Renal cortical epithelial cell (primary cell): Measurements from ENCODE around the gene PAPSS2. TPM values are rescaled to one million over a fixed set of nuclear protein-coding genes. Genes with fewer than 3 reads are reported as not detected.
A peak's percentile ranks its signal among the peaks of the same experiment; 100 is the strongest.

ENCODE experiments used
- DNase-seq: peaks from one replicate; pipeline ENCODE4 v3.0.0-alpha.2; 2011; ENCODE audit warnings: low read depth
- total RNA-seq: library from RNA; depleted of rRNA; stranded (reverse); fragments of >200 nt; gene quantifications from 2 replicates; pipeline ENCODE4 v1.2.3, GENCODE V29; 2014

PAPSS2 gene
- total RNA-seq, 1 donor from 2014 or later: 67.0 TPM

DNA sequence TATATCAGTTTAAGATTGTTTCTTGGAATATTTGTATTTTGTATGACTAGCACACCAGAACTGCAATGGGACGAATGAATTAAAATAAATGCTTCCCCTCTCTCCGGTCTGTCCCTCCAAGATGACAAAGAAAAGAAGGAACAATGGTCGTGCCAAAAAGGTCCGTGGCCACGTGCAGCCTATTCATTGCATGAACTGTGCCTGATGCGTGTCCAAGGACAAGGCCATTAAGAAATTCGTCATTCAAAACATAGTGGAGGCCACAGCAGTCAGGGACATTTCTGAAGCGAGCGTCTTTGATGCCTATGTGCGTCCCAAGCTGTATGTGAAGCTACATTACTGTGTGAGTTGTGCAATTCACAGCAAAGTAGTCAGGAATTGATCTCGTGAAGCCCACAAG lies 17.2 kb upstream of the PAPSS2 start:
- no peak for DNase-seq

DNA sequence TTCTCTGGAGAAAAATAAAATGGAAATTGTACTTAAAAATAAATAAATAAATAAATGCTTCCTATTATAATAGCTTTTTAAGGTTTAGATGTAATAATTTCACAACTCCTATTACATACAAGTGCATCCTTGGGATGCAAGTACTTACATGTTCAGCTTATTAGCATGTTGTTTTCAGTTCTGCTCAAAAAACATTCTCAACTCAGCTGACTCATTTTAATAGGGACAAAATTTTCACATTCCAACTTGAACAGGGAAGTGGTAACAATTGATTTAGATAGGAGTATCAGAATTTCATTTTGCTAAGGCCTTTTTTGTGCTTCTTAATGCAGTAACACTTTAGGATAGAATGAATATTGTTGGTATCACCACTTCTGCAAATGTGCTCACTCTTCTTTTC lies 16.7 kb upstream of the PAPSS2 start:
- no peak for DNase-seq

DNA sequence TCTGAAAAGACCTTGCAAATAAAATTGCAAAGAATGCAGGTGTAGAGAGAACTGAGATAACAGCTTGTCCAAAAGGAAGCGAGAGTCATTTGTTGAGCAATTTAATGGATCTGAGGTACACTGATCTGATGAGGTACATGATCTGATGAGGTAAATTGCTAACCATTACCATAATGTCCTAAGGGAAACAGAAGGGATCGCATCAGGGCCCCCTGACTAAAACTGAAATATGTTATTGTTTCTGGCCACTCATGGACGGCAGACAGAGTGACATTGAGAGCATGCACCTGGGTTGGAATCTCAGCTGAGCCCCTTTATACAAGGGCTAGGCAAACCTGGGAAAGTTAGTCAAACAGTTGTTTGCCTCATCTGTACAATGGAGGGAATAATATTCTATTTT lies 15.8 kb upstream of the PAPSS2 start:
- no peak for DNase-seq

DNA sequence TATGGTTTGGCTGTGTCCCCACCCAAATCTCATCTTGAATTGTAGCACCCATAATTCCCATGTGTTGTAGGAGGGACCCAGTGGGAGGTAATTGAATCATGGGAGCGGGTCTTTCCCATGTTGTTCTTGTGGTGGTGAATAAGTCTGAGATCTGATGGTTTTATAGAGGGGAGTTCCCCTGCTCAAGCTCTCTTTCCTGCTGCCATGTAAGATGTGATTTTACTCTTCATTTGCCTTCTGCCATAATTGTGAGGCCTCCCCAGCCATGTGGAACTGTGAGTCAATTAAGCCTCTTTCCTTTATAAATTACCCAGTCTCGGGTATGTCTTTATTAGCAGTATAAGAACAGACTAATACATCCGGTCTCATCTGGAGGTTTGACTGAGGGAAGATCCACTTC lies 15.2 kb upstream of the PAPSS2 start:
- peak; percentile 47 for DNase-seq

DNA sequence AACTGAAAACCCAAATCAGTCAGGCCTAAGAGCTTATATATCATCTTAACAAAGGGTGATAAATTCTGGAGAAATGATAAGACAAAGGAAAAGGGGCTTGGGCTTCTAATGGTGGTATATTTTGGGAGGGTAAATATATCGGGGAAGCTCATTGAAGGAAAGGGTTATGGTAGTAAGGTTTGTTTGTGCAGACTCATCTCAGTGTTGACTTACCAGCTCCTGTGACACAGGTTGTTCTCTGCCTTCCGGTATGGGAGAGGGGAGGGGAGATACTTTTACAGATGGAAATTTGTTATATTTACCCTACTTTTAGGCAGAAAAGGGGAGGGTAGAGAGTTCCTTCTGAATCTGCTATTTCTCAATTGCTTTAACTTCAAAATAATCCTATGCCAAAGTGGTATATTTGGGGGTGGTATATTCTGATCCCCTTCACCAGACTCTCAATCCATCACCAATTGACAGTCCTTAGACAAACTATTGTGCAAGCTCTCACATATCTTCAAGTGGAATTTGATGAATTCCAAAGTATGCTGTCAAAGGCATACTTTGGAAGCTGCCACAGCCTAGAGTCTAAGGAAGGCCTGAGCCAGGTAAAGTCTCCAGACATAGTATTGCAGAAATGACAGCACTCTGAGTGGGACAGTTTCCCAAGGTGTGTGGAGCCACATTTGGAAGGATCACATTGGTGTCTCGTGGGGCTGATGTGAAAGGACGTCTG lies 13.3 kb upstream of the PAPSS2 start:
- no peak for DNase-seq

DNA sequence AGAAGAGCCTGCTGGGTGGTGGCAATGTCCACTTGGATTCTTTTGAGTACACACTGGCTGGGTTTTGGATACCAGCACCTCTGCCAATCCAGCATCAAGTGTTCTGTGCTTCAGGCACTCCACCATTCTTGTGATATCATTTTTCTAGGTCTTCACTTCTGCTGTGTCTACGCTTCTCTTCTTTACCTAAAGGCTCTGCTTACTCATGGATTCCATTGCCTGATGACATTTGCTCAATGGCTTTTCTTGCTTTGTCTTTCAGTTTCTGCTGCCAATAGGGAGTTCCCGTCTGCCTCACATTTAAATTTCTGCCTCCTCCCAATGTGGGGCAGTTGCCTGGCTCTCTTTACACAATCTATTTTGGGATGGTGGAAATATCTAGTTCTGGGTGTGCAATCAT lies 12.7 kb upstream of the PAPSS2 start:
- no peak for DNase-seq

DNA sequence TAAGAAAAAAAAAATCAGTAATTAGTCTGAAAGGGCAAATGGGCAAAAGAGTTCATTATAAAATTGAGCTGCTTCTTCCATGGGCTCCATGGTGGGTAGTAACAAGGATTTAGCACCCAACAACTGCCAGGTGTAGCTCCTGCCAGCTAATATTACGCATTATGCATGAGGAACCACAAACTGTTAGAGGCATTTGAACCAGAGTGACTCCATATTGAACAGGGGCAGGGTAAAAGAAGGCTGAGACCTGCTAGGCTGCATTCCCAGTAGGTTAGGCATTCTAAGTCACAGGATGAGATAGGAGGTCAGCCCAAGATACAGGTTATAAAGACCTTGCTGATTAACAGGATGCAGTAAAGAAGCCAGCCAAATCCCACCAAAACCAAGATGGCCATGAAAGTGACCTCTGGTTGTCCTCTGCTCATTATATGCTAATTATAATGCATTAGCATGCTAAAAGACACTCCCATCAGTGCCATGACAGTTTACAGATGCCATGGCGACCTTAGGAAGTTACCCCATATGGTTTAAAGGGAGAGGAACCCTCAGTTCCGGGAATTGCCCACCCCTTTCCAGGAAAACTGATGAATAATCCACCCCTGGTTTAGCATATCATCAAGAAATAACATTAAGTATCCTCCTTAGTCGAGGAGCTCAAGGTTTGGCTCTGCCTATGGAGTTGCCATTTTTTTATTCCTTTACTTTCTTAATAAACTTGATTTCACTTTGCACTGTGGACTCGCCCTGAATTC lies 8.7 kb upstream of the PAPSS2 start:
- DNase-seq: no peak

DNA sequence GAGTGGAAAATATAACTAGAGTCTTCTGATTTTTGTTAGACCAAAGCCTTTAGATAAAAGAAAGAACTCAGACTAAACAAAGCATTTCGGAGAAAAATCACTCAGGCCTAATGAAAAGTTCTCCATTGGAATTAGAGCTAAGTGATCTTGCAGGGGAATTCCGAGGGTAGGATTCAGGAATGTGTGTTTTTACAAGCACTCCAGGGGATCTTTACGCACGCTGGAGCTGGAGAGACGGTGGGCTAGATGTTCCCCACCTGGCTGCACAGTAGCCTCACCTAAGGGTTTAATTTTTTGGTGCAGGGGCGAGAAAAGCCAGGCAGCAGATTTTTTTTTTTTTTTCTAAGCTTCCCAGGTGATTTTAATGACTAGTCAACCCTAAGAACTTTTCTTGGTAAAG lies 7.9 kb upstream of the PAPSS2 start:
- no peak for DNase-seq

DNA sequence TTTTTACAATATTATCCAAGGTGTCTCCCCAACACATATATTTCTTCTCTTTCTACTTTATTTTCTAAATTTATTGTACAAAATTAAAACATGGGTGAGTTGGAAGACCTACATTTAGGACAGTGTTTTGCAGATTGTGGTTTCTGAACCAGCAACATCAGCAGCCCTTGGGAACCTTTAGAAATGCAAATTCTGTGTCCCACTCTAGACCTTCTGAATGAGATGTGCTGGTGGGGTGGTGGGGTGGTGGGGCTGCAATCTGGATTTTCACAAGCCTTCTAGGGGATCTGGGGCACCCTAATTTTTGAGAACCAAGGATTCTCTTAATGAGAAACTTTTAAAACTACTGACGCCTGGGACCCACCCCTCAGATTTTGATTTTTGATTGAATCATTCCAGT lies 7.4 kb upstream of the PAPSS2 start:
- DNase-seq: no peak

DNA sequence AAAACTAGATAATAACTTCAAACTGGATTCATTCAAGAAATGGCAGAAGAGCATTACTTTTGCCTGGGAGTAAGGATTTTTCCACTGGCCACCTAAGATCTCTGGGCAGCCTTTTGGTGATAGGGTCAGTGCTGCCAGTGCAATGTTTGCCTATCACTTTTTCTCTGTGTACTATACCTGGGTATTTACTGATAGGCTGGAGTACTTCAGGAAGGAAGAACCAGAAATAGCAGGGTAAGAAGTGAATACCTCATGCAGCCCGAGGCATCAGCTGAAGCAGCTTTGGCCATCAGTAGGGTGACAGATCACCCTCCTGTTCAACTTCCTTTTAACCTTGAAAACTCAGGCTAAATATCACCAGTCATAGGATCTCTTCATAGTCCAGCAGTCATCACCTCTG lies 5.5 kb upstream of the PAPSS2 start:
- no peak for DNase-seq

DNA sequence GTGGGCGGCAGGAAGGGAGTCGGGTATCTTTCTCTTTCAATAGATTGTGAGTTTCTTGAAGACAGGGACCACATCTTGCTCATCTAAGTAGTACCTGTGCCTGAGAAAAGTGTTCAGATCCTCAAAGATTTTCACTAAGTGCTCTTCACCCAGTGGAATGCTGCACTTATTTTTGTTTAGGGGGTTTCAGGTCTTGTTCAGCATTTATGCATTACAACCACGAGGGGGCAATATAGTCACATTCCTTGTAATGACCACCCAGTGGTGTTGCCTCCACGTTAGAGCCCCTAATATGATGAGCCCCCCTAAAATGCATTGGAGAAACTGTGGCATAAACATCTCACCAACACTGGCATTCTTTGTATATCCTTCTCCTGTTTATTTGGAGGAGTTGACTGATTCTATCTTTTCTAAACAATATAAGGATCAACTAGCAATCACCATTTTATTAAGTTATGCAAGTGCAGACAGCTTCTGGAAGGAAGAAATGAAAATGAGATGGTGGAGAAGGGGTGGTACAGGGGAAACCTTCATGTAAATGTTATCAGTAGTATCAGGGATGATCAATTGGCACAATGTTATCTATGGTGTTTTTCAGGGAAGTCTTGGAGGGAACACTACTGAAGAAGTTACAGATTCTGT lies 3.1 kb upstream of the PAPSS2 start:
- DNase-seq: peak; percentile 53

DNA sequence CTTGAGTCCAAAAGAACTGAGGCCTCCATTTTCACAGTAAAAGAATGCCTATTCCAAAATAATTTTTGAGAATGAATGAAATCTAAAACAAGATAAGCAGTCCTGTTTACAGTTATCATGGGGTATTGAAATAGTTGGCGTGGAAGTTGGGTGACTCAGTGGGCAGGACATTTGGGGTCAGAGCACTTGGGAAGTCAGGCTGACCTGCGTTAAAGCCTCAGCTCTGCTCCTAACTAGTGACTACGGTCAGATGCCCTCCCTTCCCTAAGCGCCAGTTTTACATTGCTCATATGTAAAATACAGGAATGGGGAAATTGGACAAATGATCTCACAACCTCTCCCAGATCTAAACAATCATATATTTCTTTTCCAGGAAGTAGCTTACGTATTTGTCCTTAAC lies 2.3 kb upstream of the PAPSS2 start:
- peak; percentile 66 for DNase-seq

DNA sequence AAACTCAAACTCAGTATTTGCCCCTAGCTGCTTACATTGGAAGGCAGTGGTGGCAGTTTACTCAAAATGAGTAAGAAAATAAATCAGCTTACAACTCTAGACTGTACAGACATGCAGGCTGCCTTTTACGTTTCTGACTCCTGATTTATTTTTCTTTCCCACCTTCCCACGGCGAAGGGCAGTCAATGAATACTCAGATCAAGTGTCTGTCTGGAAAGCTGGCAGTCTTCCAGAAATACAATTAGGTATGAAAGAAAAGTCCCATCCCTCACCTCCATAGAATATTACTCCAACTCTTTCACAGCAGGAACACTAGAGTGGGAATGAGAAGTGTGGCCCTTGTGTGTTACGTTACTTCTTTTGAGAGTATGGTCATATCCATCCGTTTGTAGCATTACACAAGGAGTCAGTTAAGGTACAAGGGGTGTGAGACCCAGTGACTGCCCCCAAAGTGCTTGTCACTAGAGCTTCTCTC lies 1.3 kb upstream of the PAPSS2 start:
- peak; percentile 55 for DNase-seq

DNA sequence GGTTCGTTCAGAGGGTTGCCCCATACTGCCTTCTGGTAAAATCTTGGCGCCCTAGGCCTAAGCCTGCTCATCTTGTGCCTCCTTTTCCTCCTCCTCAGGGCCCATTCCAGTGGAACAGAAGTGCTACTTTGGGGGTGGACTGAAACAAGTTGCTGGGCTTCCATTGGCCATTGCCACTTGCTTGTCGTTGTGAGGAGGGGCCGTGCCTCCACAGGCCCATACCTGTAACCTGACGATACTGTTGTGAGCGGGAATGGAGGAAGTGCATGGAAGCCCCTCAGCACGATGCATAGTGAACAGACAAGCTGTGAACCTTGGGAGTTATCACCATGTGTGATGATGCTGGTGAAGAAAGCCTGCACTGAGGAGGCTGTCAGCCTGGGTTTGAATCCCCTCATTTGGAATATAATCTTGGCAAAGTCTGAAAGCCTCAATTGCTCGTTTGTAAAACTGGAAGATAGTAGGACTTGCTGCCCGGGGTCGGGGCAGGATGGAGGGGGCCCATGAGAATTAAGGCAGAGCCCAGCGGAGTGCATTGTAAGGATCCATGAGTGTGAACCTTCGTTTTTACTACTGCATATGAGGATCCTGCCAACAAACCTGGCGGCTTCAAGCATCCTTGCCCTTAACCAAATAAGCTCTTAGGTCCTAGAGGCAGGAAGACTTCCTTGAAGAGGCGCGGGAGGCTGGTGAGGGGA lies 671 bp upstream of the PAPSS2 start:
- DNase-seq: no peak

DNA sequence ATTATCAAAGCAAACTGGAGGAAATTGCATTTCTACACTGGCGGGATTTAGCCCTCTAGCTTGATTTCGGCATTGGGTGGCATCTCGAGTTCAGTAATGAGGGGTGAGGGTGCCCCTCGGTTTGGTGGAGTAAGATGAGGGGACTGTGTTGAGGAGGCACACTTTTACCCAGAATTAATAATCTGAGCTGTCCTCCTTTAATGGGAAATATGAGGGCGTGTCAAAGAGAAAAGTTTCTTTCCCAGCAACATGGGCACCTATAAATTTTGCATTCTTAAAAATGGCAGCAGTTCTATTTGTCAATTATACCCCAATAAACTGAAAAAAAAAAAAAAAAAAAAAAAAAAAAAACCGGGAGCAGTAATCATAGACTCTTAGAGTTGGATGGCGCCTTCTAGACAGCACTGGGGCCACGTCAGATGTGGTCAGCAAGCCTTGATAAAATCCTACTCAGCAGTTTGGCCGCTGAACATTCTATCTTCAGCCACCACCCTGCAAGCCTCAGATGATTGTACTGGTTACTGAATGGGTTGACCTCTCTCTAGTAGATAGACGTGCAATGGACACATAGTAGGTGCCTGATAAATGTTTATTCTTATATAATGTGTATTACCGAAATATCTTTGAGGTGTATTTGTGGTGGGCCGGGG lies 931 bp downstream of the PAPSS2 start:
- DNase-seq: peak; percentile 50

DNA sequence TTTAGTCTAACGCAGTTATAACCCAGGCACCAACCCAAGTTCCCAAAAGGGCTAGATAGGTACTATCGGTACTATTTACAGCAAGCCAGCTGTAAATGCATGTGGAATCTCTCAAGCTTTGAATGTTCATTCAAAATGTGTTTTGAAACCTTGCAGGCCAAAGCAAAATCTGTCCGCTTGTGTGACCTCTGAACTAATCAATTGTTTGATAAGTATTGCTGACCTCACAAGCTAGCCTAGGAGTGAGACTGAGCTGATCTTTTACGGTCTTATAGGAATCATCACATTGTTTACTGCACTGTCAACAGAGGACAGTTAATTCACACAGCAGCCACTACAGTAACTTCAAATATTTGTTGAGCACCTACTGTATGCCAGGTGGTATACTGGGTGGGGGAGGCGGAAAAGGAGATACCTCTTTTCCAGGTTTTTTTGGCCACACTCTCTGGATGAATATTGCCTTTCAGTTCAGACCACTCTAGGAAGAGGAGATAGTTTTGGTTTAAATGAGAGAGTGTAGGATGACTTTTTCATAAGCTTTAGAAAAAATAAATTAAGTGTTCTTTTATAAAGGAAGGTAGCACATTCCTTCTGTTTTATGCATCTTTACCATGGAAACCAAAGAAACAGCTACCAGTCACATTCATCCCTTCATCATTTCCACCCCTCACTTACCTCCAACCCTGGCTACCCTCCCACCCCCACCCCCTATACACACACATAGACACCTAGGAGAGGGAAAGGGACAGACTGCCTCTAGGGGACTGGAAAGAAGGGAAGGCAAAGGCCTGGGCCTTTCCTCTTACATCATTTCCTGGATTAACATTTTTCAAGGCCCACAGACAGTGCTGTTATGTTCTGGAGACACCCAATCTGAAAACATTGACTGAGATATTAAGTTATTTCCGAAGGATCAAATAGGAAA lies 2.4 kb downstream of the PAPSS2 start:
- DNase-seq: peak; percentile 18

DNA sequence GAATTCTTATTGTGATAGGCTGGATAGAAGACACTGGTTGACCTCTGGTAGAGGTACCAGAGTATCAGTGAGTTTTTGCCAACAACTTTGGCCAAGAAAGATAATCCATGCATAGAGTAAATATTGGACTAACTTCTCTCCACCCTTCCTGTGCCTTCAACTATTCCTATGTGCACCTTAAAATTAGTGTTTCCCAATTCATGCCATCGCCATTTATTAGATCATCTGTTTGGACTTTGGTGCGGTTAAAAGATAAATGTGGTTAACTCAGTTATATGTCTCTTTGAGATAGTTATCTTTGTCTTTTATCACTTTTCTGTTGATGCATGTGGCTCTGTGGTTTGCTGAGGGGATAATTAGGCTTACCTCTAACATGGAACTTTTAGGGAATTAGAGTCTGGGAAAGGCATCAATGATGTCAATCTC lies 4.6 kb downstream of the PAPSS2 start:
- no peak for DNase-seq

DNA sequence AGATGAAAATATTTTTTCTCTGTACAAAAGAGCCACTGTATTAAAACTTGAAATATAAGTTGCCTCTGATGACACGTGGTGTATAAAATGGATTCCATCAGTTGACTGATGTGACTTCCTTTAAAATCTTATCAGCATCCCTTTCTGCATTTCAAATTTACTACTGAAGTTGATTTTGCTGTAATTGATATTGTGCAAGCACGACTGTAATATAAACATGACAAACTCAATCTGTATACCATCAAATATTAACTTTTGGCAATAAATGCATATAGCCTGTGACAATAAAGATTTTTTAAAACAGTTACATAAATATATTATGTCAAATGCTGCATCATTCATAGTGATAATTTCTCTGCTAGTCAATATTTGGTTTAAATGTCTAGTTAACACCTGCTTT lies 7.8 kb downstream of the PAPSS2 start:
- DNase-seq: no peak

DNA sequence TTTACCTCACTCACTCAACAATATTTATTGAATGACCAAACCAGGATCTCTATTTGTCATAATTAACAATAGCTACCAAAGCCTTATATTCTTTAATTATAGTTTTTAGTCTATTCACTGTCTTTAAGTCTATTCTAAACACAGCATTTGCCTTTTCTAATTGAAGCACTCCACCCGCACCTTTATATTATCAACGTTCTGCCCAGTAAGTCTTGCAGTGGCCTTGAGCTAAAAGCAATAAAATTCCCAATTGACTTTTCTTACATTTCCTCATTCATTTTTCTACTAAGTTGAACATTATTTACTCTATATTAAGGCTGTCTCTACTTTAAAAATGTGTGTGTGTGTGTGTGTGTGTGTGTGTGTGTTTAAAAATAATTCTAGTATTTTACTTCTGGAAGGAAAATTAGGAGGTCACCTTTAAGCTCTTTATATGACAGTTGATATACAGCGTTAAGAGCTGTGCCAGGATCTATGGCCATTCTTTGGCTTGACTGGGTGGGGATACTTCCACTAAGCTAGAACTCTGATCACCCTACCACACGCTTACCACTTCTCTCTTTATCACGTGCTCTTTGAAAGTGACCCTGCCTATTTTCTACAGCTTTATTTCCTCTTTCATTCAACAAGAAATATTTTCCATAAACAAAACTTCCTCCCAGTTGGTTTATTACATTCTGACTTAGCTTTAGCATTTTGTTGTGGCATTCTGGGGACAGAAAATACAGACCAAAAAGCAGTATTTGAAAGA lies 8.8 kb downstream of the PAPSS2 start:
- DNase-seq: no peak

DNA sequence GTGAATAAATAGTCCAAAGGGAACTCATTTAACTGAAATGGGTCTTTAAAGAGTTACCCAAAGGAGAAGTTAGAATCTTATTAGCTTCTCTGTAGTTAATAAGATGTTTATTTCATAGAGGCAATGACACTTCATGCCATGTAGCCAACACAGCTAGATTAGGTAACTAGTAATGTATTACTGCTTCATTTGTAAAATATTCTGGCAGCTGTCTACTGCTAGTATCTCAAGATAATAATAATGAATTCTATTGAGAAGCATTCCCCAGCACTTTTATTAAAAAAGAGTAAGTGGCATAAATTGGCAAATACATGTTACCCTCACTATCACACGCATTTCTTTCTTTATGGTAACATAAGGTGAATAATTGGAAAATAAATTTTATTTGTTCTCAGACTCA lies 10.1 kb downstream of the PAPSS2 start:
- no peak for DNase-seq
